HG03135 (cell line): Measurements from ENCODE around the gene VN1R4.
"Not testable (repeated sequence)": the region's sequence is repeated elsewhere in the genome, so short reads cannot be mapped to it uniquely, and the experiment has no call there.

Experiments used
- ATAC-seq: cut with Tn5 transposase; IDR thresholded peaks from one replicate; pipeline ENCODE4 v1.9.1; 2021; ENCODE audit warnings: mild to moderate bottlenecking, moderate library complexity; ENCODE audit not compliant: unreplicated experiment

VN1R4 gene

DNA sequence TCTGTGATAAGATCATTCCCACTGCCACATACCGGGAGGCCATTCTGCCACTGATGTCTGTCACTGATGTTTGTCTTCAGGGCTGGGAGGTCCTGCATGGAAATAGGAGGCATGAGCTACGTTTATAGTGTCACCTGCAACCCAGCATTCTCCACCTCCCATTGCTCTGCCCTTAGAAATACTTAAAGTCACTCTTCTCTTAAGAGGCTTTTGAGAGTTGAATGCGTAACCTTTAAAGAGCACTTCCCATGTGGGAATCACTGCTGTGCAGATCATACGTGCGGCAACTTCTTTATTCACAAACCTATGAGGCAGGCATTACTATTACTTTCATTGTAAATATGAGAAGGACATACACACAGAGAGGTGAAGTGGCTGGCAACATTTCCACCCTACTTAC is at the start of gene VN1R4:
Gene VN1R4 (minus strand): TSS at position 101 of the 400 bp plus-strand sequence. CDS start 58 bp downstream, at position 43.
- not testable (repeated sequence) for ATAC-seq

- ATAC-seq, result no peak
These were observed 44.4 kb upstream of the VN1R4 start for GRCh38 chr19:53311897-53312296.

- no peak for ATAC-seq
These were observed 43.5 kb upstream of the VN1R4 start for GRCh38 chr19:53311044-53311443.

GRCh38 chr19:53308339-53308811 is 40.9 kb upstream of the VN1R4 start:
- no peak for ATAC-seq

DNA sequence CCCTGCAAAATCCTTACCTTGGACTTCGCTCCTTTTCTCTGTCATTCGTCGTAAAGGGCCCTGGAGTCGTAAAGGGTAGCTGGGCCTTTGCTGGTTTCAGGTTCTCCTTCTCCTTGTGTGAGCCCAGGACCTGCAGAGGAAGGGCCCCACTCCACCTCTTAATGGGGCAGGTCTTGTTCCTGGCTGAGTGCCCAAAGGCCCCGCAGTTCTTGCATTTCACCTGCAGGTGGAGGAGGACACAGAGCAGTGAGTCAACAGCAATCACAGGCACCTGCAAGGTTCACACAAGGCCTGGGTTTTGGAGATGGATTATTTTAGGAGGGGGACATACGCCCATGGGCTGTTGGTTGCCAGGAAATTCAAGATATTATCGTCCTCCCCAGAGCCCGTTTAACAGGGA is 33.8 kb upstream of the VN1R4 start:
- not testable (repeated sequence) for ATAC-seq

- ATAC-seq, result no peak
These were observed 27.4 kb upstream of the VN1R4 start for GRCh38 chr19:53294786-53295441.

- no peak for ATAC-seq
These were observed 23.4 kb upstream of the VN1R4 start for GRCh38 chr19:53290758-53291549.

DNA sequence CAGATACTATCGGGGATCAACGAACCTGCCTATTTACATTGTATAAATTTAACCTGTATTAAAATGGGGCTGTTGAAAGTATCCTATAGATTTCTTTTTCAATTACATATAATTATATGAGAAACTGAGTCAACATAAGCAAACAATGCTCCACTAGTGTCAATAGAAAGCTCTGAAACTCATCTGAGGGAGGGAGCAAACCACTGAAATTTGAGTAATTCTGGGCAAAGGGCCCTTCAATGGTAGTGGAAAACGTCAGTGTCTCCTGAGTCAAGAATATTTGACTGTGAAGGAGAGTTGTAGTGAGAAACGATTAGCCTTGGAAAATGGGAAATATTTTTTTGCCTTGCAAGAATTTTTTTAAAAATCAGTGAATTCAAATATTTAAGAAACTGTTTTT is 17.6 kb upstream of the VN1R4 start:
- ATAC-seq, result no peak

GRCh38 chr19:53281947-53282346 is 14.4 kb upstream of the VN1R4 start:
- ATAC-seq, result not testable (repeated sequence)

- no peak for ATAC-seq
These were observed 8.0 kb upstream of the VN1R4 start for GRCh38 chr19:53275480-53275879.

DNA sequence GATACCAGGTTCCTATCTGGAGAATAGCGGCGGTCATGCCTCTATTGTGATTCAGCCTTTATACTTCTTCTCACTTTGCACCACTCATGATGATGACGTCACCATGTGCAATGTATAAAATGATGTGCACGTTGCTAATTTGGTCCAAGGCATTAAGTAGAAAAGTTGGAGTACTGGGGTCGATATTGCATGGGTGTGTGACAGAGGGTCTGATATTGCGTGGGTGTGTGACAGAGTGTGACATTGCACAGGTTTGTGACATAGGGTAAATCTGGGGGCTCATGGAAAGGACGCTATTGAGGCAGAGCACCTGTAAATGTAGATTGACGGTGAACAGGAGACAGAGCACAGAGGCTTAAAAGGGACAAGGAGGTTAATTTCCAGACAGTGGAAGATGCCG is 4.5 kb upstream of the VN1R4 start:
- no peak for ATAC-seq

DNA sequence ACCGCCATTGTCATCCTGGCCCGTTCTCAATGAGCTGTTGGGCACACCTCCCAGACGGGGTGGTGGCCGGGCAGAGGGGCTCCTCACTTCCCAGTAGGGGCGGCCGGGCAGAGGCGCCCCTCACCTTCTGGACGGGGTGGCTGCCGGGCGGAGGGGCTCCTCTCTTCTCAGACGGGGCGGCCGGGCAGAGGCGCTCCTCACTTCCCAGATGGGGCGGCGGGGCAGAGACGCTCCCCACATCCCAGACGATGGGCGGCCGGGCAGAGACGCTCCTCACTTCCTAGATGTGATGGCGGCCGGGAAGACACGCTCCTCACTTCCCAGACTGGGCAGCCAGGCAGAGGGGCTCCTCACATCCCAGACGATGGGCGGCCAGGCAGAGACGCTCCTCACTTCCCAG is 2.3 kb upstream of the VN1R4 start:
- not testable (repeated sequence) for ATAC-seq

DNA sequence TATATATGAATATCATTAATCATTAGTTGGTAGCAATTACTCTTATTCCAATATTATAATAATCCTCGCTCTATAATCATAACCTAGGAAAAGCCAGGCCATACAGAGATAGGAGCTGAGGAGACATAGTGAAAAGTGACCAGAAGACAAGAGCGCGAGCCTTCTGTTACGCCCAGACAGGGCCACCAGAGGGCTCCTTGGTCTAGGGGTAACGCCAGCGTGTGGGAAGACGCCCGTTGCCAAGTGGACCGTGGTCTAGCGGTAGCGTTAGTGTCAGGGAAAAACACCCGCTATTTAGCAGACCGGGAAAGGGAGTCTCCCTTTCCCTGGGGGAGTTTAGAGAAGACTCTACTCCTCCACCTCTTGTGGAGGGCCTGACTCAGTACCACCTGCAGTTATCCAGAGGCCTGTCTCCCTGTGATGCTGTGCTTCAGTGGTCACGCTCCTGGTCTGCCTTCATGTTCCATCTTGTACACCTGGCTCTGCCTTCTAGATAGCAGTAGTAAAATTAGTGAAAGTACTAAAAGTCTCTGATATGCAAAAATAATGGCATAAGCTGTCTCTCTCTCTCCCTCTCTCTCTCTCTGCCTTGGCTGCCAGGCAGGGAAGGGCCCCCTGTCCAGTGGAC is 9.7 kb downstream of the VN1R4 start, which contains the start of gene VN1R2:
Gene VN1R2 (plus strand): TSS at position 578 of the 628 bp plus-strand sequence. CDS start 84 bp downstream, outside the sequence.
- ATAC-seq, result not testable (repeated sequence)

- ATAC-seq, result no peak
These were observed 12.8 kb downstream of the VN1R4 start, which contains the start of gene ZNF677 for GRCh38 chr19:53254411-53255341. TSS of gene ZNF677 (minus strand) at chr19:53254873. CDS start at chr19:53251550, 3,323 bp downstream.

- no peak for ATAC-seq
These were observed 21.0 kb downstream of the VN1R4 start for GRCh38 chr19:53246498-53246897.

DNA sequence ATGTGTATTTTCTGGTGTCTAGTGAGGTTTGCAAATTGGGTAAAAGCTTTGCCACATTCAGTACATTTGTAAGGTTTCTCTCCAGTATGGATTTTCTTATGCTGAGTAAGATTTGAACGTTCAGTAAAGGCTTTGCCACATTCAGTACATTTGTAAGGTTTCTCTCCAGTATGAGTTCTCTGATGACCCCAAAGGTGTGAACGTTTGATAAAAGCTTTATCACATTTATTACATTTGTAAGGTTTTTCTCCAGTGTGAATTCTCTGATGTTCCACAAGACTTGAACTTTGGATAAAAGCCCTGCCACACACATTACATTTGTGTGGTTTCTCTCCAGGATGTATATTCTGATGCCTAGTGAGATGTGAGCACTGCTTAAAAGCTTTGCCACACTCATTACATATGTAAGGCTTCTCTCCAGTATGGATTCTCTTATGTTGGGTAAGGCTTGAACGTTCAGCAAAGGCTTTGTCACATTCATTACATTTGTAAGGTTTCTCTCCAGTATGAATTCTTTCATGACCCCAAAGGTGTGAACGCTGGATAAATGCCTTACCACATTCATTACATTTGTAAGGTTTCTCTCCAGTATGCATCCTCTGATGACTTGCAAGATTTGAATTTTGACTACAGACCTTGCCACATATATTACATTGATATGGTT is 30.3 kb downstream of the VN1R4 start:
- ATAC-seq, result no peak

DNA sequence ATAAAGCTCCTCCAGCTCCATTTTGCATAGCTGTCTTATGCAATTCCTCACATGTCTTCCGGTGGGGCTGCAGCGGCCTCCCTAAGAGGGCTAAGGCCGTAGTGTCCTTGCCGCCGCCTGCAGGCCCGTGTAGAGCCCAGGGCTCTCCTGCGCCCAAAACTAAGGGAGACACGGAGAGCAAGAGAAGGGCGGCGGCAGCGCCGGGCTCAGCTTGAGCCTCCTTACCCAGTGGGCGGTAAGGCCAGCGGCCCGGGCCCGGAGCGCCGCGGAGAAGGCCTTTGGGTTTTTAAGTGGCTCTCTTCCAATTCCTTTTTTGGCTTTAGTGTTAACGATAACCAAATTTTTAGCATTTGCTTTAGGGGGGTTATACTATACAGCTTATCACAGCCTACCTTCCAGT is 42.9 kb downstream of the VN1R4 start:
- ATAC-seq, result no peak

DNA sequence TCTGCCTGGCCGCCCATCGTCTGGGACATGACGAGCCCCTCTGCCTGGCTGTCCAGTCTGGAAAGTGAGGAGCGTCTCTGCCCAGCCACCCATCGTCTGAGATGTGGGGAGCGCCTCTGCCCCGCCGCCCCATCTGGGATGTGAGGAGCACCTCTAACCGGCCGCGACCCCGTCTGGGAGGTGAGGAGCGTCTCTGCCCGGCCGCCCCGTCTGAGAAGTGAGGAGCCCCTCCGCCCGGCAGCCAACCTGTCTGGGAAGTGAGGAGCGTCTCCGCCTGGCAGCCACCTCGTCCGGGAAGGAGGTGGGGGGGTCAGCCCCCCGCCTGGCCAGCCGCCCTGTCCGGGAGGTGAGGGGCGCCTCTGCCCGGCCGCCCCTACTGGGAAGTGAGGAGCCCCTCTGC is 44.8 kb downstream of the VN1R4 start:
- ATAC-seq, result not testable (repeated sequence)
